ENCODE results near the gene SUMF1. TPM values are rescaled to one million over a fixed set of nuclear protein-coding genes. Genes with fewer than 3 reads are reported as not detected.

SUMF1 gene
- total RNA-seq, 4 donors from 2014 or later, result 28.7 to 49.0 (median 41.6) TPM

- H3K27me3 ChIP-seq, result no peaks in the 10 kb centered on the region
- no peaks in the 10 kb centered on the region for H3K4me1 ChIP-seq
- intact Hi-C loops (cut with DNase I), result no loop called here
- peaks cover 0 to 21% (median 2%) of the 10 kb centered on the region in 4 donors for H3K36me3 ChIP-seq
- H3K9me3 ChIP-seq, result no peaks in the 10 kb centered on the region
- H3K27ac ChIP-seq (replicated peaks in 1 of 4), result no peak overlapping the region
- no peak overlapping the region for H3K4me3 ChIP-seq
- TF ChIP-seq POLR2AphosphoS5 (IDR thresholded peaks at IDR 0.05) (no peak), POLR2A (IDR thresholded peaks at IDR 0.05; ENCODE audit: low read depth) (no peak), EP300 (IDR thresholded peaks at IDR 0.05) (no peak), CTCF (IDR thresholded peaks at IDR 0.05) (no peak)
- no peak for DNase-seq (ENCODE audit: extremely low spot score)
- WGBS, result 83% methylated on average over 5 of the region's 5 CpGs
Measured at GRCh38 chr3:4396006-4396405, 71.1 kb downstream of the SUMF1 start.

DNA sequence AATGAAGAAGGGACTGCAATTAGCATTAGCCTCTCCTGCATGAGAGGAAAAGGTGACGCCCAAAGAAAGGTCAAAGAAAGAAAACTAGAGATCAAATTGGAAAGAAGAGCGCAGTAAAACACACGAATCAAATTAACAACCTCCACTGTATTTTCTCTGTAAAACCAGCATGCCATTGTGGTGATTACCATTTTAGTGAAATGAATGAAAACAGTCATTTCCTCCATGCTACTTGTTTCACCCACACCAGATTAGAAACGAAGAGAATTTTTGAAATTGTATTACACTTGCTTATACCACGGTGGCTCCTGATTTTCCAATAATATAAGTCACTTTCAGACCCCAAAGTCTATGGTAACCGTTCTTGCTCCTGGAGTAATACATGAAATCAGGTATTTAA is 71.6 kb downstream of the SUMF1 start:
- WGBS, result 92% methylated on average over 6 of the region's 6 CpGs
- intact Hi-C loops (cut with DNase I), result no loop called here

DNA sequence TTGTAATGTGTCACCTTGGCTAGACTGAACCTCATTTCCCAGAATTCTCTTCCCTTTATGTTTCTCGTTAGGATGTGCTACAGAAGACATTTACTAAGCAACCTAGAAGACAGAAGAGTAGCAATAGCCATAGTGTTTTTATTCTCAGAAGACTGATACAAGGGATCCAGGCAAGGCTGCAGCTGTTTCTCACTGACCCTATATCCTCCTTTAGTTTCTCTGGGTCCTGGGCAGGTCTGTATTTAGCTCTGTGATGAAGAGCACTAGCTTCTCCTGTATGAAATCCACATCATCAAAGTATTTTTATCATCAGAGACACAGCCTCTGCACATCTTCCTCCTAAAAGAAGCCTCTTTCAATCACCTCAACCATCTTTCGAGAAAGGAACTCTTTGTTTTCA is 72.5 kb downstream of the SUMF1 start:
- H3K27ac ChIP-seq (replicated peaks in 1 of 4), result no peak overlapping the region
- no peaks in the 10 kb centered on the region for H3K4me1 ChIP-seq
- no peak overlapping the region for H3K4me3 ChIP-seq
- H3K9me3 ChIP-seq, result no peaks in the 10 kb centered on the region
- TF ChIP-seq POLR2AphosphoS5 (IDR thresholded peaks at IDR 0.05) (no peak), CTCF (IDR thresholded peaks at IDR 0.05) (no peak), EP300 (IDR thresholded peaks at IDR 0.05) (no peak), POLR2A (IDR thresholded peaks at IDR 0.05; ENCODE audit: low read depth) (no peak)
- no peak for DNase-seq (ENCODE audit: extremely low spot score)
- no peaks in the 10 kb centered on the region for H3K27me3 ChIP-seq
- 97% methylated on average over 2 of the region's 2 CpGs for WGBS
- intact Hi-C loops (cut with DNase I), result no loop called here
- peaks cover 0 to 17% (median 2%) of the 10 kb centered on the region in 4 donors for H3K36me3 ChIP-seq

More for the DNA sequence above, 71.6 kb downstream of the SUMF1 start:
- H3K9me3 ChIP-seq, result no peaks in the 10 kb centered on the region
- H3K36me3 ChIP-seq, result peaks cover 0 to 18% (median 2%) of the 10 kb centered on the region in 4 donors
- TF ChIP-seq POLR2AphosphoS5 (IDR thresholded peaks at IDR 0.05) (no peak), CTCF (IDR thresholded peaks at IDR 0.05) (no peak), EP300 (IDR thresholded peaks at IDR 0.05) (no peak)
- no peak for DNase-seq (ENCODE audit: extremely low spot score)
- H3K4me3 ChIP-seq, result no peak overlapping the region
- no peak overlapping the region for H3K27ac ChIP-seq (replicated peaks in 1 of 4)
- no peaks in the 10 kb centered on the region for H3K27me3 ChIP-seq
- no peaks in the 10 kb centered on the region for H3K4me1 ChIP-seq

GRCh38 chr3:4394048-4394447 is 73.0 kb downstream of the SUMF1 start:
- H3K9me3 ChIP-seq, result no peaks in the 10 kb centered on the region

More at GRCh38 chr3:4394048-4394447, 73.0 kb downstream of the SUMF1 start:
- Histone ChIP-seq H3K27me3 (no peaks in the 10 kb centered on the region), H3K36me3 (peaks cover 0 to 17% (median 2%) of the 10 kb centered on the region in 4 donors), H3K27ac (replicated peaks in 1 of 4) (no peak overlapping the region), H3K4me3 (no peak overlapping the region), H3K4me1 (no peaks in the 10 kb centered on the region)
- WGBS, result 90% methylated on average over 3 of the region's 3 CpGs
- intact Hi-C loops (cut with DNase I), result no loop called here
- DNase-seq (ENCODE audit: extremely low spot score), result peak; percentile 57
- TF ChIP-seq POLR2AphosphoS5 (IDR thresholded peaks at IDR 0.05) (no peak), CTCF (IDR thresholded peaks at IDR 0.05) (no peak), POLR2A (IDR thresholded peaks at IDR 0.05; ENCODE audit: low read depth) (no peak), EP300 (IDR thresholded peaks at IDR 0.05) (no peak)

All from esophagus muscularis mucosa (tissue), 4 donors.